Gastroesophageal sphincter (tissue), 3 donors: ENCODE data around the gene CACNA2D3.
A peak's percentile ranks its signal among the peaks of the same experiment; 100 is the strongest.

Experiments
- POLR2A ChIP-seq, 2 donors: fragments of 450-650 bp; IDR thresholded peaks; one replicate each; pipeline ENCODE4 v1.6.1; 2017; ENCODE audit warnings: antibody characterized with exemption in 2 of 2, mild to moderate bottlenecking in 2 of 2, moderate library complexity in 1 of 2
- TF ChIP-seq, protein P1 (sequence below), 4 experiments: fragments of 200-600 bp in 2 of 4; fragments of 450-650 bp in 2 of 4; sonication (generic) in 1 of 4; IDR thresholded peaks; one replicate each; pipeline ENCODE4 v1.5.1; 2017 to 2019; ENCODE audit warnings: antibody characterized with exemption in 4 of 4, mild to moderate bottlenecking in 2 of 4, moderate library complexity in 2 of 4

- TF ChIP-seq, protein P1, sequence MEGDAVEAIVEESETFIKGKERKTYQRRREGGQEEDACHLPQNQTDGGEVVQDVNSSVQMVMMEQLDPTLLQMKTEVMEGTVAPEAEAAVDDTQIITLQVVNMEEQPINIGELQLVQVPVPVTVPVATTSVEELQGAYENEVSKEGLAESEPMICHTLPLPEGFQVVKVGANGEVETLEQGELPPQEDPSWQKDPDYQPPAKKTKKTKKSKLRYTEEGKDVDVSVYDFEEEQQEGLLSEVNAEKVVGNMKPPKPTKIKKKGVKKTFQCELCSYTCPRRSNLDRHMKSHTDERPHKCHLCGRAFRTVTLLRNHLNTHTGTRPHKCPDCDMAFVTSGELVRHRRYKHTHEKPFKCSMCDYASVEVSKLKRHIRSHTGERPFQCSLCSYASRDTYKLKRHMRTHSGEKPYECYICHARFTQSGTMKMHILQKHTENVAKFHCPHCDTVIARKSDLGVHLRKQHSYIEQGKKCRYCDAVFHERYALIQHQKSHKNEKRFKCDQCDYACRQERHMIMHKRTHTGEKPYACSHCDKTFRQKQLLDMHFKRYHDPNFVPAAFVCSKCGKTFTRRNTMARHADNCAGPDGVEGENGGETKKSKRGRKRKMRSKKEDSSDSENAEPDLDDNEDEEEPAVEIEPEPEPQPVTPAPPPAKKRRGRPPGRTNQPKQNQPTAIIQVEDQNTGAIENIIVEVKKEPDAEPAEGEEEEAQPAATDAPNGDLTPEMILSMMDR (IDR thresholded peaks at IDR 0.05): peak; percentile 33 to 70 (median 52)
- no peak for TF ChIP-seq POLR2A (IDR thresholded peaks at IDR 0.05)
These were observed 748.1 kb downstream of the CACNA2D3 start for GRCh38 chr3:54870423-54870822.
